ENCODE data around the gene UNC45B.

DNA sequence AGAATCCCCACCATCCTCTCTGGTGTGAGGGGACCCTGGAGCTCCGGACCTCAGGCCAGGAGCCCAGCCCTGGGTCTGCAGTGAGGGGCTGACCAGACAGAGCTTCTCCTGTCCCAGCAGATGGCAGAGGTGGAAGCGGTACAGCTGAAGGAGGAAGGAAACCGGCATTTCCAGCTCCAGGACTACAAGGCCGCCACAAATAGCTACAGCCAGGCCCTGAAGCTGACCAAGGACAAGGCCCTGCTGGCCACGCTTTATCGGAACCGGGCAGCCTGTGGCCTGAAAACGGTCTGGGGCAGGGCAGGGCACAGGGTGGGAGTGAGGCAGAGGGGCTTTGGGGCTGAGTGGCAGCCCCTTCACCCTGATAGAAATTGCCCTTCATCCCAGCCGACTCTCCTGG lies 527 bp downstream of the UNC45B start:
- TF ChIP-seq MXI1 (conservative IDR thresholded peaks at IDR 0.05; ENCODE audit: poor library complexity, severe bottlenecking) (no peak), EZH2 (IDR thresholded peaks at IDR 0.05; ENCODE audit: borderline replicate concordance, insufficient read depth, low read length, poor library complexity, severe bottlenecking) (no peak), EP300 (conservative IDR thresholded peaks at IDR 0.05; ENCODE audit: poor library complexity, severe bottlenecking) (no peak)
- TF ChIP-seq, protein P1, sequence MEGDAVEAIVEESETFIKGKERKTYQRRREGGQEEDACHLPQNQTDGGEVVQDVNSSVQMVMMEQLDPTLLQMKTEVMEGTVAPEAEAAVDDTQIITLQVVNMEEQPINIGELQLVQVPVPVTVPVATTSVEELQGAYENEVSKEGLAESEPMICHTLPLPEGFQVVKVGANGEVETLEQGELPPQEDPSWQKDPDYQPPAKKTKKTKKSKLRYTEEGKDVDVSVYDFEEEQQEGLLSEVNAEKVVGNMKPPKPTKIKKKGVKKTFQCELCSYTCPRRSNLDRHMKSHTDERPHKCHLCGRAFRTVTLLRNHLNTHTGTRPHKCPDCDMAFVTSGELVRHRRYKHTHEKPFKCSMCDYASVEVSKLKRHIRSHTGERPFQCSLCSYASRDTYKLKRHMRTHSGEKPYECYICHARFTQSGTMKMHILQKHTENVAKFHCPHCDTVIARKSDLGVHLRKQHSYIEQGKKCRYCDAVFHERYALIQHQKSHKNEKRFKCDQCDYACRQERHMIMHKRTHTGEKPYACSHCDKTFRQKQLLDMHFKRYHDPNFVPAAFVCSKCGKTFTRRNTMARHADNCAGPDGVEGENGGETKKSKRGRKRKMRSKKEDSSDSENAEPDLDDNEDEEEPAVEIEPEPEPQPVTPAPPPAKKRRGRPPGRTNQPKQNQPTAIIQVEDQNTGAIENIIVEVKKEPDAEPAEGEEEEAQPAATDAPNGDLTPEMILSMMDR (IDR thresholded peaks at IDR 0.05; ENCODE audit: poor library complexity, severe bottlenecking), result no peak
